ENCODE results near the gene ARHGEF28. TPM values are rescaled to one million over a fixed set of nuclear protein-coding genes. Genes with fewer than 3 reads are reported as not detected.

Gene ARHGEF28
- total and polyA plus RNA-seq, 10 of the 15 experiments (the other 5 are each of a cell fraction or from before 2014, with no cell fraction given), result 0.10 to 0.72 (median 0.22) TPM; not detected in 2

- no peaks in the 10 kb centered on the region for H3K79me2 ChIP-seq (ENCODE audit: control insufficient read depth, insufficient read depth, low read length)
- H3K4me2 ChIP-seq (ENCODE audit: control insufficient read depth, insufficient read depth), result no peak overlapping the region
- WGBS (ENCODE audit: insufficient coverage, insufficient replicate concordance, low lambda C conversion rate, missing lambda C conversion rate), result 65% methylated on average over 1 of the region's 1 CpG
- no peak overlapping the region for H3K9ac ChIP-seq (ENCODE audit: control insufficient read depth, insufficient read depth, low read length)
- ChIA-PET SMC1A (ENCODE audit: uncharacterized antibody, unreplicated experiment) (interaction anchor here (0.9 to 2.1 kb wide), 4 partner anchors 9 to 149 kb away, joined by 3 to 7 read pairs (median 5); no protein-coding TSS in a partner anchor), CTCF (interaction anchor here (0.6 to 1.2 kb wide), 3 partner anchors 54 to 143 kb away, joined by 3 read pairs; no protein-coding TSS in a partner anchor), POLR2A (interaction anchor here (0.6 to 0.7 kb wide), 2 partner anchors 15 to 1022 kb away, joined by 5 to 7 read pairs; no protein-coding TSS in a partner anchor), RAD21 (ENCODE audit: unreplicated experiment) (no interaction called here)
- no TSS peak for BruUV-seq (replicated peaks)
- no peak for ATAC-seq
- H3K4me3 ChIP-seq, result no peak overlapping the region
- no peaks in the 10 kb centered on the region for H3K4me1 ChIP-seq (ENCODE audit: control insufficient read depth, insufficient read depth, low read length)
- no peak overlapping the region for H3K27ac ChIP-seq (ENCODE audit: control insufficient read depth, insufficient read depth)
- FAIRE-seq, result no peak
- H3K27me3 ChIP-seq (replicated peaks in 1 of 2; ENCODE audit: control insufficient read depth in 2 of 2, insufficient read depth in 2 of 2, low read length in 1 of 2), result no peaks in the 10 kb centered on the region; a peak in 1 of 4 replicates
- in situ Hi-C loops (cut with MboI) (no loop called here), intact Hi-C loops (cut with micrococcal nuclease; ENCODE audit: unreplicated experiment) (no loop called here)
- no peak for DNase-seq (ENCODE audit: low read depth, low spot score)
- no peak for TF ChIP-seq BCL11A (IDR thresholded peaks at IDR 0.05; ENCODE audit: low read depth, low read length)
- TF ChIP-seq HDAC6 (IDR thresholded peaks at IDR 0.05; ENCODE audit: unreplicated experiment), result no peak
- no peak for TF ChIP-seq TAF1 (IDR thresholded peaks at IDR 0.05; ENCODE audit: borderline replicate concordance, low read depth, low read length)
- no peaks in the 10 kb centered on the region for H3K9me3 ChIP-seq (replicated peaks; ENCODE audit: control insufficient read depth, insufficient read depth, low read length)
- no peaks in the 10 kb centered on the region for H4K20me1 ChIP-seq (ENCODE audit: control insufficient read depth, insufficient read depth)
- no peak overlapping the region for H2AFZ ChIP-seq (ENCODE audit: control insufficient read depth, low read depth, low read length)
- no peaks in the 10 kb centered on the region for H3K36me3 ChIP-seq (ENCODE audit: control insufficient read depth in 2 of 2, insufficient read depth in 2 of 2, low read length in 1 of 2)
Measured at GRCh38 chr5:73739650-73740049, 113.7 kb downstream of the ARHGEF28 start.

- CTCF ChIA-PET, result interaction anchor here (0.6 to 1.0 kb wide), 3 partner anchors 11 to 143 kb away, joined by 3 read pairs; no protein-coding TSS in a partner anchor
- SMC1A ChIA-PET (ENCODE audit: uncharacterized antibody, unreplicated experiment), result interaction anchor here (0.9 to 1.5 kb wide), 3 partner anchors 9 to 149 kb away, joined by 3 to 7 read pairs (median 4); no protein-coding TSS in a partner anchor
- no peak for FAIRE-seq
- no peak for TF ChIP-seq POU2F2 (IDR thresholded peaks at IDR 0.05; ENCODE audit: borderline replicate concordance, low read depth, low read length)
- TF ChIP-seq KAT2A (conservative IDR thresholded peaks at IDR 0.05; ENCODE audit: control insufficient read depth, low read depth, low read length), result no peak
- no peak for TF ChIP-seq BRCA1 (IDR thresholded peaks at IDR 0.05; ENCODE audit: low read depth, low read length)
- TF ChIP-seq NBN (IDR thresholded peaks at IDR 0.05), result no peak
- TF ChIP-seq JUNB (IDR thresholded peaks at IDR 0.05), result no peak
- TF ChIP-seq MXI1 (IDR thresholded peaks at IDR 0.05; ENCODE audit: low read depth, low read length), result no peak
- no peak for TF ChIP-seq ATF3 (IDR thresholded peaks at IDR 0.05; ENCODE audit: borderline replicate concordance, extremely low read depth, low read depth, low read length)
- no peak for TF ChIP-seq ZBTB4 (CRISPR knock-in tag; IDR thresholded peaks at IDR 0.05)
- TF ChIP-seq IRF5 (IDR thresholded peaks at IDR 0.05; ENCODE audit: borderline replicate concordance), result no peak
Measured at GRCh38 chr5:73740274-73740790, 114.3 kb downstream of the ARHGEF28 start.

More at GRCh38 chr5:73740274-73740790, 114.3 kb downstream of the ARHGEF28 start:
- Histone ChIP-seq H3K9me3 (replicated peaks; ENCODE audit: control insufficient read depth, insufficient read depth, low read length) (no peaks in the 10 kb centered on the region), H3K79me2 (ENCODE audit: control insufficient read depth, insufficient read depth, low read length) (no peaks in the 10 kb centered on the region), H4K20me1 (ENCODE audit: control insufficient read depth, insufficient read depth) (no peaks in the 10 kb centered on the region), H3K9ac (ENCODE audit: control insufficient read depth, insufficient read depth, low read length) (no peak overlapping the region), H3K4me1 (ENCODE audit: control insufficient read depth, insufficient read depth, low read length) (no peaks in the 10 kb centered on the region), H3K27ac (ENCODE audit: control insufficient read depth, insufficient read depth) (no peak overlapping the region), H3K4me2 (ENCODE audit: control insufficient read depth, insufficient read depth) (no peak overlapping the region), H2AFZ (ENCODE audit: control insufficient read depth, low read depth, low read length) (no peak overlapping the region), H3K27me3 (replicated peaks in 1 of 2; ENCODE audit: control insufficient read depth in 2 of 2, insufficient read depth in 2 of 2, low read length in 1 of 2) (no peaks in the 10 kb centered on the region; a peak in 1 of 4 replicates), H3K4me3 (no peak overlapping the region), H3K36me3 (ENCODE audit: control insufficient read depth in 2 of 2, insufficient read depth in 2 of 2, low read length in 1 of 2) (no peaks in the 10 kb centered on the region)
- RAD21 ChIA-PET (ENCODE audit: unreplicated experiment), result no interaction called here
- POLR2A ChIA-PET, result interaction anchor here (0.6 to 0.7 kb wide), 2 partner anchors 16 to 1022 kb away, joined by 5 to 7 read pairs; no protein-coding TSS in a partner anchor
- WGBS (ENCODE audit: insufficient coverage, insufficient replicate concordance, low lambda C conversion rate, missing lambda C conversion rate), result 22% methylated on average over 4 of the region's 4 CpGs
- intact Hi-C loops (cut with micrococcal nuclease; ENCODE audit: unreplicated experiment) (no loop called here), in situ Hi-C loops (cut with MboI) (no loop called here)
- DNase-seq (ENCODE audit: low read depth, low spot score), result no peak
- no peak for ATAC-seq
- no TSS peak for BruUV-seq (replicated peaks)

Data from GM12878 (cell line).